ENCODE results near the gene TSHZ1. TPM values are rescaled to one million over a fixed set of nuclear protein-coding genes. Genes with fewer than 3 reads are reported as not detected.

Gene TSHZ1
- total RNA-seq, 1 donor from 2014 or later, result 12.2 TPM

GRCh38 chr18:75168619-75169018, 42.0 kb upstream of the TSHZ1 start:
- Mint-ChIP-seq H3K27me3 (ENCODE audit: unreplicated experiment) (peaks cover 9% of the 10 kb centered on the region), H3K27ac (ENCODE audit: unreplicated experiment) (no peak overlapping the region), H3K9me3 (ENCODE audit: unreplicated experiment) (no peaks in the 10 kb centered on the region), H3K36me3 (ENCODE audit: unreplicated experiment) (no peaks in the 10 kb centered on the region), H3K4me1 (ENCODE audit: unreplicated experiment) (no peaks in the 10 kb centered on the region), H3K4me3 (ENCODE audit: unreplicated experiment) (no peak overlapping the region)
- peak; percentile 2 for DNase-seq (ENCODE audit: extremely low spot score, unreplicated experiment)
- TF ChIP-seq, protein P1, sequence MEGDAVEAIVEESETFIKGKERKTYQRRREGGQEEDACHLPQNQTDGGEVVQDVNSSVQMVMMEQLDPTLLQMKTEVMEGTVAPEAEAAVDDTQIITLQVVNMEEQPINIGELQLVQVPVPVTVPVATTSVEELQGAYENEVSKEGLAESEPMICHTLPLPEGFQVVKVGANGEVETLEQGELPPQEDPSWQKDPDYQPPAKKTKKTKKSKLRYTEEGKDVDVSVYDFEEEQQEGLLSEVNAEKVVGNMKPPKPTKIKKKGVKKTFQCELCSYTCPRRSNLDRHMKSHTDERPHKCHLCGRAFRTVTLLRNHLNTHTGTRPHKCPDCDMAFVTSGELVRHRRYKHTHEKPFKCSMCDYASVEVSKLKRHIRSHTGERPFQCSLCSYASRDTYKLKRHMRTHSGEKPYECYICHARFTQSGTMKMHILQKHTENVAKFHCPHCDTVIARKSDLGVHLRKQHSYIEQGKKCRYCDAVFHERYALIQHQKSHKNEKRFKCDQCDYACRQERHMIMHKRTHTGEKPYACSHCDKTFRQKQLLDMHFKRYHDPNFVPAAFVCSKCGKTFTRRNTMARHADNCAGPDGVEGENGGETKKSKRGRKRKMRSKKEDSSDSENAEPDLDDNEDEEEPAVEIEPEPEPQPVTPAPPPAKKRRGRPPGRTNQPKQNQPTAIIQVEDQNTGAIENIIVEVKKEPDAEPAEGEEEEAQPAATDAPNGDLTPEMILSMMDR (IDR thresholded peaks at IDR 0.05), result no peak

DNA sequence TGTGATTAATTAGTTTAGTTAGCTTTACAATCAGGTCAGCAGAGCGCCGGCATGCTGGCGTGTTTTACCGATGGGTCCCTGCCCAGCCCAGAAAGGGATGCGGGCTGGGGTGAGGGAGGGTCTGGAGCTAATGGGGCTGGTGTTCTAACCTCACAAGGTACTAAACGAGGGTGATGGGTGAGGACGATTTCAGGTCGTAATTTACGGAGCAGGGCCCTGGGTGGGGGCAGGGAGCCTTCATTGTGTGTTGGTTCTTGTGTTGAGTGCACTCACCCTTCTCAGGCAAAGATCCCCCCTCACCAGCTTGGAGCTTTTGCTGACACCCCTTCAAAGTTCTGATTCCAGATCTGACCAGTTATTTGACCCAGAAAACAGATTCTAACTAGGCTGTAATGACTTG, 41.2 kb upstream of the TSHZ1 start:
- peak; percentile 74 for DNase-seq (ENCODE audit: extremely low spot score, unreplicated experiment)
- H3K27ac Mint-ChIP-seq (ENCODE audit: unreplicated experiment), result no peak overlapping the region
- no peaks in the 10 kb centered on the region for H3K9me3 Mint-ChIP-seq (ENCODE audit: unreplicated experiment)
- H3K4me1 Mint-ChIP-seq (ENCODE audit: unreplicated experiment), result no peaks in the 10 kb centered on the region
- peaks cover 9% of the 10 kb centered on the region for H3K27me3 Mint-ChIP-seq (ENCODE audit: unreplicated experiment)
- TF ChIP-seq, protein P1 (IDR thresholded peaks at IDR 0.05), result no peak
- no peaks in the 10 kb centered on the region for H3K36me3 Mint-ChIP-seq (ENCODE audit: unreplicated experiment)
- no peak overlapping the region for H3K4me3 Mint-ChIP-seq (ENCODE audit: unreplicated experiment)

DNA sequence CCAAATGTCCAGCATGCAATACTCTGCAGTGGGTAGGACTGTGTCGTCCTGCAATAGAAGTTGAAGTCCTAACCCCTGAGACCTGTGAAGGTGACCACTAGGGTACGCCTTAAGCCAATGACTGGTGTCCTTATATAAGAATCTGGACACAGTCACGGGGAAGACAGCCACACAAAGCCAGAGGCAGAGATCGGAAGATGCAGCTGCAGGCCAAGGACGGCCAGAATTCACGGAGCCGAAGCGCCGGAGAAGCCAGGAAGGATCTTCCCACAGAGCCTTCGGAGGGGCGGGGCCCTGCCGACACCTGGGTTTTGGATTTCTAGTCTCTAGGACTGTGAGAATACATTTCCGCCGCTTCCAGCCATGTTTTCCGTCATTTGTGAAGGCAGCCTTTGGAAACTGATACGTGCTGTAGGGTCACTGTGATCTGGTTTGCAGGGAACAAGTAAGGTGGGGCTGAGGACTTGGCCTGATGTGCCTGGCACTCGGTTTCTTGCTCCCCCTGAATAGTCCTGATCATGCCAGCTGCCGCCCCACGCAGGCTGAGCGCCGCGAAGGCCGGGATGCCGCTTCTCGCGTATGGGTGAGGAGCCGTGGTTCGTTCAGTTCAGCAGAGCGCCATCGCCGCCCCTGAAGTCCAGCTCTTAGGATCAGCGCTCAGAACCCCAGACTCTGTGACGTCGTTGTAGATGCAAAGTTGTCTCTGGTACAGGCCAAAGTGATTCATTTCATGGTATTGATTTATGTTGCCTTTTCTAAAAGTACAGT, 40.4 kb upstream of the TSHZ1 start:
- Mint-ChIP-seq H3K36me3 (ENCODE audit: unreplicated experiment) (no peaks in the 10 kb centered on the region), H3K9me3 (ENCODE audit: unreplicated experiment) (no peaks in the 10 kb centered on the region), H3K27ac (ENCODE audit: unreplicated experiment) (no peak overlapping the region), H3K4me3 (ENCODE audit: unreplicated experiment) (no peak overlapping the region), H3K4me1 (ENCODE audit: unreplicated experiment) (no peaks in the 10 kb centered on the region), H3K27me3 (ENCODE audit: unreplicated experiment) (peaks cover 9% of the 10 kb centered on the region)
- DNase-seq (ENCODE audit: extremely low spot score, unreplicated experiment), result peak; percentile 76
- TF ChIP-seq, protein P1 (IDR thresholded peaks at IDR 0.05), result no peak

DNA sequence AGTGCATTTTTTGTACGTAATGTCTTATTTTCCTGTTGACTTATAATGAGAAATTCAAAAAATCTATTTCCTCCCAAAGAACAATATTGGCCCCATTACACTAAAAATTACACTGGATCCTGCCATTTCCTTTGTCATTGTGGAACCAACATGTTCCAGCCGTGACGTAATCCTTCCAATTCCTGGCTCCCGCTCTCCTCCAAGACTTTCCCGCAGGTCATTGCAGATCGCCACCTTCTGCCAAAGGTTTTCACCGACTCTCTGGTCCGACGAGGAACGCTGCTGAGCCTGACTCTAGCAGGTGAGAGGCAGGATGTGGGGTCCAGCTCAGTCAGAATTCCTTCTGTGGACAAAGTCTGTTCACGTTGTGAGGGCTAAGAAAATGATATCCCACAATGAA, 39.7 kb upstream of the TSHZ1 start:
- no peaks in the 10 kb centered on the region for H3K36me3 Mint-ChIP-seq (ENCODE audit: unreplicated experiment)
- peaks cover 9% of the 10 kb centered on the region for H3K27me3 Mint-ChIP-seq (ENCODE audit: unreplicated experiment)
- no peak overlapping the region for H3K4me3 Mint-ChIP-seq (ENCODE audit: unreplicated experiment)
- no peaks in the 10 kb centered on the region for H3K9me3 Mint-ChIP-seq (ENCODE audit: unreplicated experiment)
- no peak overlapping the region for H3K27ac Mint-ChIP-seq (ENCODE audit: unreplicated experiment)
- TF ChIP-seq, protein P1 (IDR thresholded peaks at IDR 0.05), result no peak
- peak; percentile 57 for DNase-seq (ENCODE audit: extremely low spot score, unreplicated experiment)
- H3K4me1 Mint-ChIP-seq (ENCODE audit: unreplicated experiment), result no peaks in the 10 kb centered on the region

DNA sequence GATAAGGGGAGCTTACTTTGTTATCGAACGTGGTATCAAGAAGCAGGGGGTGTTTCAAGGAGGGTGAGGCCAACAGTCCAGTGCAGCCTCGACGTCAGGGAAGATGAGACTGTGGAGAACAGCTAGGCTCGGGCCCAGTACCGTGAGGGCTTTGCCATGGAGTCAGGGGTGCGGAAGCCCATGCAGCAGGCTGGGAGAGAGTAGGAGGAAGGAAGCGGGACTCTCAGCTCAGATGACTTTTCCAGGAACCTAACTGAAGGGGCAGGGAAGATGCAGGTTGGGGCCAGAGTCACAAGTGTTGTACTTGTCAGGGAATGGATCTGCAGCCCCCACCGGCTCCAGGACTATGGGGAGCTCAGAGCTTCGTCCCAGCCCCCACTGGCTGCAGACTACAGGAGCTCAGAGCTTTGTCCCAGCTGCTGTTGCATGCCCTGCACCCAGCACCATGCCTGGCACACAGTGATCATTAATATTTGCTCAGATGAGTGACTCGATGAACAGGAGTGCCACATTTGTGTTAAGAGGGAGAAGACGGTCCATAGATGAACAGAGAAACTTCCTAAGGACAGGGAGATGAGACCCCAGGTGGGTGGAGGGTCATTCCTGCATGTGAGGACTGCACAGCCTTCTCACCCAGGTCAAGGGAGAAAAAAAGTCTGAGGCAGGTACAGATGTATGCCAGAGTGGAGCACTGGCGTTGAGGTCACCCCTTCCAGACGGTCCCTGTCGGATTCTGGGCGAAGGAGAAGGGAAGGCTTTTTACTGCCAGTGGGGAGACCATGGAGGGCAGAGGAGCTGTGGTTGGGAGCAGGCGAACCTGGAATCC, 38.1 kb upstream of the TSHZ1 start:
- H3K36me3 Mint-ChIP-seq (ENCODE audit: unreplicated experiment), result no peaks in the 10 kb centered on the region
- TF ChIP-seq, protein P1 (IDR thresholded peaks at IDR 0.05), result no peak
- H3K4me1 Mint-ChIP-seq (ENCODE audit: unreplicated experiment), result no peaks in the 10 kb centered on the region
- no peak overlapping the region for H3K27ac Mint-ChIP-seq (ENCODE audit: unreplicated experiment)
- H3K9me3 Mint-ChIP-seq (ENCODE audit: unreplicated experiment), result no peaks in the 10 kb centered on the region
- peak; percentile 71 for DNase-seq (ENCODE audit: extremely low spot score, unreplicated experiment)
- H3K4me3 Mint-ChIP-seq (ENCODE audit: unreplicated experiment), result no peak overlapping the region
- H3K27me3 Mint-ChIP-seq (ENCODE audit: unreplicated experiment), result peaks cover 5% of the 10 kb centered on the region
